ENCODE data around the gene TMEM178B.

DNA sequence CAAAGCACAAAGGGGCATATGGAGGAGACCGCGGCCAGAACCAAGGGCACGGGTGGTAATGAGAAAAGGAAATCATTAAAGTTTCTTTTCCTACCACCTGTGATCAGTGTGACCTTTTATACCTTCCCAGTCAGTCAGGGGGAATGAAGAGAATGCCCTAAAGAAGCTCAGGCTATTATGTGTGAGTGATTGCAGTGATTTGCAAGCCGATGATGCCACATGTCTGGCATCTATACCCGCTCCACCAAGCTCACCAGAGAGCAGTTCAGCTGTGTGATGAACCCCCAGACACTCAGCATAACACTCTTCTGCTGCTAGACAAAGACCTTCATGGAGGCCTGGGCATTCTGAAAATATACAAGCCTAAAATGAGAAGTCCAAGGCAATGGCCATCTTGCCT is 371.1 kb downstream of the TMEM178B start:
- TF ChIP-seq, protein P1, sequence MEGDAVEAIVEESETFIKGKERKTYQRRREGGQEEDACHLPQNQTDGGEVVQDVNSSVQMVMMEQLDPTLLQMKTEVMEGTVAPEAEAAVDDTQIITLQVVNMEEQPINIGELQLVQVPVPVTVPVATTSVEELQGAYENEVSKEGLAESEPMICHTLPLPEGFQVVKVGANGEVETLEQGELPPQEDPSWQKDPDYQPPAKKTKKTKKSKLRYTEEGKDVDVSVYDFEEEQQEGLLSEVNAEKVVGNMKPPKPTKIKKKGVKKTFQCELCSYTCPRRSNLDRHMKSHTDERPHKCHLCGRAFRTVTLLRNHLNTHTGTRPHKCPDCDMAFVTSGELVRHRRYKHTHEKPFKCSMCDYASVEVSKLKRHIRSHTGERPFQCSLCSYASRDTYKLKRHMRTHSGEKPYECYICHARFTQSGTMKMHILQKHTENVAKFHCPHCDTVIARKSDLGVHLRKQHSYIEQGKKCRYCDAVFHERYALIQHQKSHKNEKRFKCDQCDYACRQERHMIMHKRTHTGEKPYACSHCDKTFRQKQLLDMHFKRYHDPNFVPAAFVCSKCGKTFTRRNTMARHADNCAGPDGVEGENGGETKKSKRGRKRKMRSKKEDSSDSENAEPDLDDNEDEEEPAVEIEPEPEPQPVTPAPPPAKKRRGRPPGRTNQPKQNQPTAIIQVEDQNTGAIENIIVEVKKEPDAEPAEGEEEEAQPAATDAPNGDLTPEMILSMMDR (optimal IDR thresholded peaks at IDR 0.05 in 1 of 3, IDR thresholded peaks at IDR 0.05 in 1 of 3, conservative IDR thresholded peaks at IDR 0.05 in 1 of 3; ENCODE audit: extremely low read depth in 1 of 3, insufficient read depth in 2 of 3, low read length in 3 of 3), result no peak
- no peak for TF ChIP-seq EZH2 (IDR thresholded peaks at IDR 0.05; ENCODE audit: low read length)
